SU-DHL-6 (cell line): ENCODE data around the gene DCHS1.

Experiments
- H2AFZ ChIP-seq: fragments of 200-600 bp; sonication (generic); 2 replicates; pipeline ENCODE4 v1.6.1; 2014; ENCODE audit warnings: low read depth, mild to moderate bottlenecking, moderate library complexity, mixed read lengths, antibody characterized with exemption, low read length; ENCODE audit not compliant: severe bottlenecking
- H3F3A ChIP-seq: fragments of 200-600 bp; shearing (Covaris generic); 2 replicates; pipeline ENCODE4 v1.6.0; 2016; ENCODE audit warnings: antibody characterized with exemption, mild to moderate bottlenecking; ENCODE audit not compliant: insufficient read depth
- H3K27ac ChIP-seq: fragments of 200-600 bp; sonication (generic); 2 replicates; pipeline ENCODE4 v1.5.1; 2016; ENCODE audit warnings: low read depth, mild to moderate bottlenecking, low read length, moderate library complexity, mixed read lengths
- H3K27me3 ChIP-seq: fragments of 200-600 bp; sonication (generic), shearing (Covaris generic); 2 replicates; pipeline ENCODE4 v1.6.0; 2014; ENCODE audit warnings: mild to moderate bottlenecking, low read length
- H3K36me3 ChIP-seq: fragments of 200-600 bp; sonication (generic); 2 replicates; pipeline ENCODE4 v1.6.1; 2014; ENCODE audit warnings: mild to moderate bottlenecking, low read length, mixed read lengths
- H3K4me2 ChIP-seq: fragments of 300-600, 200-600 bp; shearing (Covaris generic), sonication (generic); 2 replicates; pipeline ENCODE4 v1.6.0; 2014; ENCODE audit warnings: low read length, low read depth, mild to moderate bottlenecking; ENCODE audit not compliant: poor library complexity, severe bottlenecking
- H3K4me3 ChIP-seq: fragments of 200-600 bp; sonication (generic); 2 replicates; pipeline ENCODE4 v1.5.1; 2014; ENCODE audit warnings: antibody characterized with exemption, low read length, mild to moderate bottlenecking, mixed read lengths; ENCODE audit not compliant: insufficient read depth, poor library complexity, severe bottlenecking
- H3K79me2 ChIP-seq: fragments of 200-600 bp; sonication (generic); 2 replicates; pipeline ENCODE4 v1.6.1; 2014; ENCODE audit warnings: mild to moderate bottlenecking, low read length, moderate library complexity; ENCODE audit not compliant: insufficient read depth
- H3K9ac ChIP-seq: fragments of 200-600 bp; sonication (generic); 2 replicates; pipeline ENCODE4 v1.7.0; 2014; ENCODE audit warnings: mild to moderate bottlenecking, low read length
- H3K9me2 ChIP-seq: fragments of 200-600 bp; sonication (generic); replicated peaks from 2 replicates; pipeline ENCODE4 v1.6.1; 2014; ENCODE audit warnings: low read length; ENCODE audit not compliant: insufficient read depth
- H3K9me3 ChIP-seq: fragments of 200-600 bp; sonication (generic); 2 replicates; pipeline ENCODE4 v1.6.1; 2014; ENCODE audit warnings: low read length, mixed read lengths; ENCODE audit not compliant: insufficient read depth
- H4K20me1 ChIP-seq: fragments of 200-600 bp; sonication (generic); 2 replicates; pipeline ENCODE4 v1.6.1; 2014; ENCODE audit warnings: low read depth, mild to moderate bottlenecking, antibody characterized with exemption, low read length, moderate library complexity, mixed read lengths
- CTCF ChIP-seq: fragments of 200-600 bp; sonication (generic); IDR thresholded peaks from one replicate; pipeline ENCODE4 v1.5.1; 2017; ENCODE audit warnings: antibody characterized with exemption, mild to moderate bottlenecking, low read length, moderate library complexity; ENCODE audit not compliant: insufficient read depth, poor library complexity, severe bottlenecking
- EZH2phosphoT487 ChIP-seq: fragments of 200-600 bp; sonication (generic), shearing (Covaris generic); conservative IDR thresholded peaks from 2 replicates; pipeline ENCODE4 v1.6.1; 2018; ENCODE audit warnings: mild to moderate bottlenecking, antibody characterized with exemption, low read length, moderate library complexity, mixed read lengths

The DCHS1 gene

GRCh38 chr11:6594142-6594768 lies 61.4 kb downstream of the DCHS1 start:
- no peak overlapping the region for H3K27ac ChIP-seq
- no peaks in the 10 kb centered on the region for H3K9me3 ChIP-seq
- H3K4me2 ChIP-seq: no peak overlapping the region
- peaks cover 15% of the 10 kb centered on the region; the same call in 1 of the 2 replicates for H3K36me3 ChIP-seq
- TF ChIP-seq EZH2phosphoT487: no peak
- no peak for TF ChIP-seq CTCF
- H3K9me2 ChIP-seq: no peaks in the 10 kb centered on the region
- H3K79me2 ChIP-seq: 0 out of 2 replicates have a peak, but pooled peaks cover 5% of the 10 kb centered on the region
- no peak overlapping the region for H3K9ac ChIP-seq
- H3F3A ChIP-seq: peaks cover 4% of the 10 kb centered on the region
- no peaks in the 10 kb centered on the region for H3K27me3 ChIP-seq
- no peak overlapping the region for H3K4me3 ChIP-seq
- no peaks in the 10 kb centered on the region; the same call in 1 of the 2 replicates for H4K20me1 ChIP-seq
- no peak overlapping the region for H2AFZ ChIP-seq

GRCh38 chr11:6588018-6588417 lies 67.6 kb downstream of the DCHS1 start:
- TF ChIP-seq CTCF (no peak), EZH2phosphoT487 (no peak)
- Histone ChIP-seq H3K79me2 (no peaks in the 10 kb centered on the region), H3K9me2 (no peaks in the 10 kb centered on the region), H3K4me2 (no peak overlapping the region), H2AFZ (no peak overlapping the region), H3K4me3 (no peak overlapping the region), H4K20me1 (no peaks in the 10 kb centered on the region), H3K36me3 (peaks cover 18% of the 10 kb centered on the region; the same call in 1 of the 2 replicates), H3K9me3 (peaks cover 7% of the 10 kb centered on the region; the same call in 1 of the 2 replicates), H3K27me3 (no peaks in the 10 kb centered on the region), H3K27ac (no peak overlapping the region), H3F3A (peaks cover 15% of the 10 kb centered on the region), H3K9ac (no peak overlapping the region)

- no peaks in the 10 kb centered on the region for H3K9me2 ChIP-seq
- TF ChIP-seq CTCF: no peak
- TF ChIP-seq EZH2phosphoT487: no peak
- H3K9ac ChIP-seq: no peak overlapping the region
- peaks cover 15% of the 10 kb centered on the region for H3F3A ChIP-seq
- no peak overlapping the region for H3K4me2 ChIP-seq
- H2AFZ ChIP-seq: no peak overlapping the region
- no peak overlapping the region for H3K27ac ChIP-seq
- H4K20me1 ChIP-seq: no peaks in the 10 kb centered on the region
- H3K9me3 ChIP-seq: peaks cover 7% of the 10 kb centered on the region; the same call in 1 of the 2 replicates
- H3K36me3 ChIP-seq: peaks cover 22% of the 10 kb centered on the region; the same call in 1 of the 2 replicates
- no peaks in the 10 kb centered on the region for H3K79me2 ChIP-seq
- H3K4me3 ChIP-seq: no peak overlapping the region
- H3K27me3 ChIP-seq: no peaks in the 10 kb centered on the region
These were observed 68.2 kb downstream of the DCHS1 start for GRCh38 chr11:6587360-6587953.
